GM19395 (cell line): Measurements from ENCODE around the gene UCK1.

Experiments
- ATAC-seq: cut with Tn5 transposase; IDR thresholded peaks from one replicate; pipeline ENCODE4 v1.9.1; 2021; ENCODE audit warnings: mild to moderate bottlenecking, moderate library complexity; ENCODE audit not compliant: unreplicated experiment

The UCK1 gene

GRCh38 chr9:131500377-131500776 is 30.7 kb downstream of the UCK1 start:
- no peak for ATAC-seq

DNA sequence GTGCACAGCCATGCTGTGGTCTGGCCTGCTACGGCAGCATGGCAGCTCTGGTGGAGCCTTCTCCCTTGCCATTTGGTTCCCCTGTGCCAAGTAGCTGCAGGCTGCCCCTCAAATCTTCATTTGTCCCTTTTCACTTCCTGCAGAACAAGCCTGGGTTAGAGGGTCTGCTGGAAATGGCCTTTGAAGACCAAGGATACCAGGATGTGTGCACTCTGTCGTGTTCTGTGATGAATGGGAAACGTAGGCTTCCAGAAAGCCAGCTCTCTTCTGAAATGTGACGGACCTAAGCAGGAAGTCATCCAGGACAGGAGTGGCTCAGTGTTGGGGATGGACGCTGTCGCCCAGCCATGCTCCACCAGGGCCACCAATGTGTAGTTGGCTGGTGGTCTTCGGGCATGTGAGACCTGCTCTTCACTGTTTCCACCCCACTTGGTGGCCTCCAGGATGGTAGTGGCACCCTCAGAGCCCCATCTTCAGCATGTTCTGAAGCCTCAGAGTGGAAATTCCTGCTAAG is 31.8 kb downstream of the UCK1 start:
- ATAC-seq = no peak

- no peak for ATAC-seq
Observed at GRCh38 chr9:131496844-131497405, 34.1 kb downstream of the UCK1 start.

- no peak for ATAC-seq
Observed at GRCh38 chr9:131495785-131496184, 35.3 kb downstream of the UCK1 start.

DNA sequence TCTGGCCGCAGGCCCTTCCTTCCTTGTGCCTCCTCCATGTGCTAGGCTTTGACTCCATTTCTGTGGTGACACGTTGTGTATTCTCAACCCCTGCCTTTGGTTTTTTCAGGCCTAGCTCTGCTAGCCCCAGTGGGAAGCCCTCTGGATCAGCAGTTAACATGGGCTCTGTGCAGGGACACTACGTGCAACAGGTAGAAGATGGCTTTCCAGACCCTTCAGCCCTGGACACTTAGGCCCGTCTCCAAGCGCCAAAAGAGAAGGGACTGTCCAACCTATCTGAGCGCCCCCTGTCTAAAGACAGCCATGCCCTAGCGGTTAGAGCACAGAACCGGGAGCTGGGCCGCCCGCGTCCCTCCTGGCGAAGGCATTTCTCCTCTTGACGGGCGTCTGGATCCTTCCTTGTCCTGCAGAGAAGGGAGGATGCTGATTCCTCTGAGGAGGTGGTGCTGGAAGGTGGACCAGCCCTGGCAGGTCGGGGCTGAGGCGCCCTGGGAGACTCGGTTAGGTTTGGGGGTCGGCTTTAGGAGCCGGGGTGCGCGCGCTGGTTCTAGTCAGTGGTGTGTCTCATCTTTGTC is 36.7 kb downstream of the UCK1 start:
- ATAC-seq = no peak

- no peak for ATAC-seq
Observed at GRCh38 chr9:131492070-131492469, 39.0 kb downstream of the UCK1 start.

GRCh38 chr9:131491001-131491710 is 39.9 kb downstream of the UCK1 start:
- ATAC-seq = no peak

GRCh38 chr9:131490514-131490913 is 40.5 kb downstream of the UCK1 start:
- ATAC-seq = no peak

GRCh38 chr9:131487621-131488031 is 43.4 kb downstream of the UCK1 start:
- no peak for ATAC-seq

GRCh38 chr9:131487001-131487400 is 44.1 kb downstream of the UCK1 start:
- ATAC-seq = no peak

- no peak for ATAC-seq
Observed at GRCh38 chr9:131485728-131486422, 45.2 kb downstream of the UCK1 start.

DNA sequence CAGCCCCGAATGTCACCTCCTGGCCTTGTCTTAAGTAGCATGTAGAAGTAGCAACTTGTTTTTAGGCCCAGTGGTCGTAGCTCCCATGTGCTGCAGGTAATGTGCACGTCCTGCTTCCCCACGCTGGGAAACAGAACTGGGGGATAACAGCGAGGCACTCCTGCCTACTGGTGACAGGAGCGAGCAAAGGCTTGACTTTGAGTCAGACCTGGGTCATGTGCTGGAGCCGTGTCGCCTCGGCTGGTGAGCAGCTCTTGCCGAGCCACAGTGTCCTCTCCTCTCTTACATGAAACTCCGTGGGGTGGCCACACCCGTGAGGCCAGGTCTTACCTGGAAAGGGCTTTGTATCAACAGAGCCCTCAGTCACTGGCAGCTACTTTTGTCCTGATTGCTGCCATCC is 45.9 kb downstream of the UCK1 start:
- no peak for ATAC-seq

DNA sequence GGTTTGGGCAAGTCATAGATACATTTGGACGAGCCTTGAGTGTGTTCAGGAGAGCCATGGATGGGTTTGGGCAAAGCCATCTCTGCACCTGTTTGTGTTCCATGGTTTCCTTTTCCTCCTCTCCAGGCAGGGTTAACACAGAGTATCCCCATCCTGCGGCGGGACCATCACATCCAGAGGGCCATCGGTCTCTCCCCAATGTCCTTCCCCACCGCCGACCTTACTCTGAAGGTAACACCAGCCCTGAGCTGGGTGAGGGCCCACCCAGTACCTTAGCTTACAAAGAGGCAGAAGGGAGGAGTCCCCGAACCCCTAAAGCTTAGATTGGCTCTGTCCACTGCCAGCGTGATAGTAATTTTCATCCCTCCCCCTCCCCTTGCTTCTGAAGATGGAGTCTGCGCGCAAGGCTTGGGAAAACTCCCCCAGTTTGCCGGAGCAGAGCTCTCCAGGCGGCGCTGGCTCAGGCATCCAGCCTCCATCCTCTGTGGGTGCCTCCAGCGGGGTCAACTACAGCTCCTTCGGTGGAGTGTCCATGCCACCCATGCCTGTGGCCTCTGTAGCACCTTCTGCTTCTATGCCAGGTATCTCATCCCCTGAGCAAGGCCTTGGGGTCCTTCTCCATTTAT is 46.4 kb downstream of the UCK1 start:
- ATAC-seq = no peak

DNA sequence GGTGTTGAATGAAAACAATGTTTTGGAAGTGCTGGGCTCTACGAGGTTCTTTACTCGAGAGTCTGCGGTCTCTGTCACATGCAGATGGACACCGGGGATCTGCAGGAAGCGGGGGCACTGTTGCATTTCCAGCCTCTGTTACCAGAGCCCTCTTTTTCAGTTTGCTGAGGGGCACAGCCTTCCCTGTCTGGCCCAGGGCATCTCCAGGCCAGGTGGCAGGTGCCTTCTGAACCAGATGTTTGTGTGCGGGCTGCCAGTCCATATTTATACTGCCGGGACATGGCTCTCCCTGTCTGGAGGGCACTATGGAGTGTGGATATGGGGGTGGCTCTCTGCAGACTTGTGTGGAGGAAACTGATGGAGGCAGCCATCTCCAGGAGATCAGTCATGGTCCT is 47.0 kb downstream of the UCK1 start:
- no peak for ATAC-seq

DNA sequence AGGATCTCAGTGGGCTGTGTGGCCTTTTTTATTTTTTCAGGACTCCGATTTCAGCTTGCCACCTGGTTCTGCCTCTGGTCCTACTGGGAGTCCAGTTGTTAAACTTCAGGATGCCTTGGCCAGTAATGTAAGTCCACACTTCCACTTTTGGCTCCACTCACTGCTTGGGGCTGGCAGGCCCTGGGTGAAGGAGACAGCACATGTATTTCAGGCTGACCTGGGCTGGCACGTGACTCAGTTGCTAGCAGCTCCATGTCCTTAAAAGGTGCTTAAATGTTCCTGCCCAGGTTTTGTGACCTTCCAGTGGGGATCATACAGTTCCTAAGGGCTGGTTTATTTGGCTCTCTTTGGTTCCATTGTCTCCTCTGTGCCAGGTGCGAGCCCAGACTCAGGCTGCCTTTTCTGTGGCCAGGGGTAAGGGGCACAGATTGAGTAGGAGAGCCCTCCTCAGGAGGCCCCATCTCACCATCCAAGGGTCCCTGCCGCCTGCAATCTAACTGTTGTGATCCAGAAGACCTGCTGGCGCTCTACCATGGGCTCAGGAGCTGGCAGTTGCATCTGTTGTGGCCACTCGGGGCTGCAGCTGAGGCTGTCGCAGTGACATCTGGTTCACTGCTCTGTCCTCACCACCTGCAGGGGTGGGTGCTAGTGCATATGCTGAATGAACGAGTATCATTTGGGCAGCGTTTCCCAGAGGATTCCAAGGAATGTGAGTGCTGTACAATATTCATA is 47.6 kb downstream of the UCK1 start:
- no peak for ATAC-seq

DNA sequence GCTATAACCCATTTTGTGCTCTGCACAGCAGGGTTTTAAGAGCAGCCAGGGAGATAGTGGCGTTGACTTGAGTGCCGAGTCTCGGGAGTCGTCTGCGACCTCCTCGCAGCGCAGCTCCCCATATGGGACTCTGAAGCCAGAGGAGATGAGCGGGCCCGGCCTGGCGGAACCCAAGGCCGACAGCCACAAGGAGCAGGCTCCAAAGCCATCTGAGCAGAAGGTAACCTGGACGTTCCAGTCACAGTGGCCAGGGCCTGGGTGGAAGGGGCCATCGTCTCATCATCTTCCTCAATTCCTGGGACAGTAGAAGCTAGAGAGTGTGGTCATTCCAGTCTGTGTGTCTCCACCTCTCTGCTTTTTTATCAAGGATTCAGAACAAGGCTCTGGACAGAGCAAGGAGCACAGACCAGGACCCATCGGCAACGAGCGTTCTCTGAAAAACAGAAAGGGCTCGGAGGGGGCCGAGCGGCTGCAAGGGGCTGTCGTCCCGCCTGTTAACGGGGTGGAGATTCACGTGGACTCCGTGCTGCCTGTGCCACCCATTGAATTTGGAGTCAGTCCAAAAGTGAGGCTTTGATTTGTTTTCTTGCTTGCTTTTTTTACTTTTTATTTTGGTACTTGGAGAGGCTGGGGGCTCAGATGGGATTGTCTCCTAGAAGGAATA is 48.6 kb downstream of the UCK1 start:
- no peak for ATAC-seq

DNA sequence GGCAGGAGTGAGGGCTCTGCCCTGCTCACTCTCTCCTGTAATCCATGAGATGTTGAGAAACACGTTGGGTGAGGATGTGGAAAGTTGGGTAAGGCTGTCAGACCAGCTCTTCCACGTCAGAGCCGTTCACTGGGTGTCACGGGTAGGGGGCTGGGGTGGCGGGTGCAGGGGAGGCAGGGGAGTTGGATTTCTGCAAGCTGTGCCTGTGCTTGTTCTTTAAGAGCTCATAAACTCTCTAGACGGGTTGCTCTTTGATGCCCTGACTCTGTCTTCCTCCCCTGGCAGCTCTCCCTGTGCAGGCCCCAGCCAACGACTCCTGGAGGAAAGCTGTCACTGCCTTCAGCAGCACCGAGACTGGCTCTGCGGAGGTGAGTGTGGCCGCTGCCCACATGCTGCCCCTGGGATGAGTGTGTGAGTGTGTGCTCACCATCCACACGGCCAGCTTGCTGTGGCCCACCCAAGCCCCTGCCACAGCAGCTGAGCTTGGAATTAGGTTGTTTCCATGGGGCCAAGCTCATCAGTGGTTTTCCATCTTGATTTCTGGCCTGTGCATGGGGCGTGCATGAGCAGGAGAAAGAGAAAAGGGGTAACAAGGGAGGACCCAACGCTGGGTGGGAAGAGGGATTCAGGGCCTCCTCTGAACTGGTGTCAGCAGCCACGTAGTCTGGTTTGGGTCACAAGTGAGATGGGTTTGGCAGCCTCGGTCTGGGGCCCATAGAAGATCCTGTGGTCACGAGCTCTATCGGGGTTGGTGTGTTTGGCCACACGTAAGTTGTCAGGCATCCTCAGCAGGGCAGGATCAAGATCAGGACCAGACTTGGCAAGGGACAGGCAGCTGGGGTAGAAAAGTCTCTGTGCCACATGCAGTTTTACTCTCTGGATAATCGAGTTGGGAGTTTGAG is 49.4 kb downstream of the UCK1 start:
- ATAC-seq = no peak

DNA sequence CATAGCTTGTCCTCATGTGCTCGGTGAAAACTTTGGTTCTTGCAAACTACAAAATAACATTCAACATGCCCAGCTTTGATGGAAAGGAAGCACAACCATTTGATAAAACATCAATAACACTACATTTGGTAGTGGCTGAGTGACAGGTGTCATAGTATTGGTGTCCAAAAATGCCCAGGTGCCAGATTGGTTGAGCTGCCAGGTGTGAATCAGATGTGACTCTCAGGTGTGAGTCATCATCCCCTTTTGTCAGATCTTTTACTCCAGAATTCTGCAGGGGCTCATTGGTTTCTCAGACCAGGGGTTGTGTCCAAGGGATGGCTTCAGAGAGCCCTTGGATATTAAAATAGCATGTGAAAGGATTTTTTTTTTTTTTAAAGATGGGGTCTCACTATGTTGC is 50.8 kb downstream of the UCK1 start:
- ATAC-seq = no peak

DNA sequence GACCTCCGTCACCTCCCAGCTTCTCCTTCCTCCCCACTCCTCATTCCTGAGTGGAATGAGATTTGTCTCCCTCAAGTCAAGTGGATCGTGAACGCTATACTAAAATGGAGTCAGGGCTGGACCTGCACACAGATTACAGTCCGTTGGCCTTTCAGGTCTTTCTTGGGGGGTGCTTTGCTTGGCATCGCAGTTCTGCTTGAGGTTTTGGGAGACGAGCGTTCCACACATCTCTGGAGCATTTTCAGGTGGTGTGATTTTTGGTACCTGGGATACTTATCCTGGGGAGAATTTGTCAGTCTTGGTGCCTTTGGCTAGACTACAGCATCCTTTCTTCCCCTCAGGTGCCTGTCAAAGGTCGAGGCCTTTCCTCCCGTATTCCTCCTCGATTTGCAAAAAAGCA is 52.2 kb downstream of the UCK1 start:
- no peak for ATAC-seq
